Measurements from ENCODE around the gene BAHCC1.

Gene BAHCC1

GRCh38 chr17:81398176-81398831 is 3.0 kb downstream of the BAHCC1 start:
- DNase-seq (ENCODE audit: low read depth in 2 of 2) = no peak

GRCh38 chr17:81398832-81399411 is 3.7 kb downstream of the BAHCC1 start:
- no peak for DNase-seq (ENCODE audit: low read depth in 2 of 2)

DNA sequence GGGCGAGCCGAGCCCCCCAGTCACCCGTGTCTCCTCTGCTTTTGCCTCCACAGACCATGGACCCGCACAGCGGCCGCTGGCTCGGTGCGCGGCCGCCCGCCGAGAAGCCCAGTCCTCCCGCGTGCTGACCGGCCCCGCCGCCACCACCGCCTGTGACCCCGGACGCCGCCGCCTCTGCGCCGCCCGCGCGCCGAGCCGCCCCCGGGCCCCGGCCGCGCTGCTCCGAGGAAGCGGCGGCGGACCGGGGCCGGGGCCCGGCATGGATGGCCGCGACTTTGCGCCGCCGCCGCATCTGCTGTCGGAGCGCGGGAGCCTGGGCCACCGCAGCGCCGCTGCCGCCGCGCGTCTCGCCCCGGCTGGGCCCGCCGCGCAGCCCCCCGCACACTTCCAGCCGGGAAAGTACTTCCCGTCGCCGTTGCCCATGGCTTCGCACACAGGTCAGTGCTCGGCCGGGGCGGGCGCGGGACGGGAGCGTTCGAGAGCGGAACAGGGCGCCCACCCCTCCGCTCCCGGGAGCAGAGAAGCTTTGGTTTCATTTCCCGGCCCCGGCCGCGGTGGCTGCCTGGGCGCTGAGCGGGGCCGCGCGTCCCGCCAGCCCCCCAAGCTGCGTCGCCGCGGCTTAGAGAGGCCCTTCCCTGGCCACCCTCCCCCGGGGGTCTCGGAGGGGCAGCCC is 4.4 kb downstream of the BAHCC1 start:
- DNase-seq (ENCODE audit: low read depth in 2 of 2) = no peak

DNA sequence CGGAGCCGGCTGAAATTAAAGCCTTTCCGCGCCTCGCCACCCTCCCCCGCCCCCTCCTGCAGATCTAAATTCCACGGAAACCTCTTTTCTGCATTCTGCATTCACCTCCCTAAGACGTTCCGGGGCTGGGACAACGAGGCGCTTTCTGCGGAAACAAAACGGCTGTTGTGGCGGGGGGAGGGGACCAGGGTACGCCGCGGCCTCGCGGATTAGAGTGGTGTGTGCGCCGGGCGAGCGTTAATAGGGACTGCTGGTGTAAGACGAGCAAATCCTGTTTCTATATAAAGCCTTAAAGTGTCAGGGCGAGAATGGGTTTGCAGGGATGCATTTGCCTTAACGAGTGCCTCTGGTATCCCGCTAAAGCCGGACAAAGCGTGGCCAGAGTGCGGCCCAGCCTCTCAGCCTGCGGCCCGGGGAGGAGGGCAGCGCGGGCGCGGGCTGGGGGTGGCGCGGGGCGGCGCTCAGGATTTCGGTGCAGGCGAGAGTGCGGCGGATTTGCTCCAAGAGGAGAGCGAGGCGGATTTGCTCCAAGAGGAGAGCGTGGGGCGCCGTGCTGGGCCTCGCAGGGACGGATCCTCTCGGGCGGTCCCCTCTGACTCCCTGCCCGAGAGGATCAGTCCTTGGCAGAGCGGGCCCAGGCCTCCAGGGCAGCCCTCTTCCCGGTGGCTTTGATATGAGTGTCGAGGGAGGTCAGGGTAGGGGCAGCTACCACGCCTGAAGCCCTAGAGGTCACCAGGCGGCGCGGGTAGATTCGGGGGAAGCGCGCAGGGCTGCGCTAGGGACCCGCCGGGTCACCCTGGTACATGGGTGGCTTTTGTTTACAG is 5.1 kb downstream of the BAHCC1 start:
- DNase-seq (ENCODE audit: low read depth in 2 of 2) = no peak

DNA sequence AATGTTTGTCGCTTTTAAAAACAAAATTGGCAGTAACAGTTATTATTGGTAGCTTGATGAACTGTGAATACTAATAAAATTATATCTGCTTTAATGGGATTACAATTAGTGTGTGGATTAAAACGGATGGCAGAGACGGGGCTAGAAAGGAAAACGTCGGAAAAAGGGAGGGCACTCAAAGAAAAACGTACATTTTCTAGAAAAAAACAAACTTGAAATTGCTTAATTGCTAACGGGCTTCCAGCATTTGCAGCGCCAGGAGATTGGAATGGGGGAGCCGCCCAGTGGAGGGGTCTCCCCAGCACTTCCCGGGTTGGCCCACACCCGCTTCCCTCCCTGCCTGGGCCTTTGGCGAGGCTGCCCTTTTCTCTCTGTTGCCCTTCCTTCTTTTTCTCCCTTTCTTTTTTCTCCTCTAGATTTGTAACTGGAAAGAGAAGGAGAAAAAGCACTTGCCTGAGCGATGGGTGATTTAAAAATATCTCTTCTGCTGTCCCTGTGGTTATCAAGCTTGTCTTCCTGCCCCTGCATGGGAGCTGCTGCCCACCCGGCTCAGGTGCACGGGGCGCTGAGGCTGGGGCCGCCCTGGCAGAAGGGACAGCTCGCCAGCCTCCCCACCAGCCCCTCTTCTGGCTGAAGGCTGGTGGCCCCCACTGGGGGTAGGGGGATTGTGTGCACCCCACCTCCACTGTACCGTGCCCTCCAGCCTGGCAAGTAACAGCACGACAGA is 5.9 kb downstream of the BAHCC1 start:
- no peak for DNase-seq (ENCODE audit: low read depth in 2 of 2)

DNA sequence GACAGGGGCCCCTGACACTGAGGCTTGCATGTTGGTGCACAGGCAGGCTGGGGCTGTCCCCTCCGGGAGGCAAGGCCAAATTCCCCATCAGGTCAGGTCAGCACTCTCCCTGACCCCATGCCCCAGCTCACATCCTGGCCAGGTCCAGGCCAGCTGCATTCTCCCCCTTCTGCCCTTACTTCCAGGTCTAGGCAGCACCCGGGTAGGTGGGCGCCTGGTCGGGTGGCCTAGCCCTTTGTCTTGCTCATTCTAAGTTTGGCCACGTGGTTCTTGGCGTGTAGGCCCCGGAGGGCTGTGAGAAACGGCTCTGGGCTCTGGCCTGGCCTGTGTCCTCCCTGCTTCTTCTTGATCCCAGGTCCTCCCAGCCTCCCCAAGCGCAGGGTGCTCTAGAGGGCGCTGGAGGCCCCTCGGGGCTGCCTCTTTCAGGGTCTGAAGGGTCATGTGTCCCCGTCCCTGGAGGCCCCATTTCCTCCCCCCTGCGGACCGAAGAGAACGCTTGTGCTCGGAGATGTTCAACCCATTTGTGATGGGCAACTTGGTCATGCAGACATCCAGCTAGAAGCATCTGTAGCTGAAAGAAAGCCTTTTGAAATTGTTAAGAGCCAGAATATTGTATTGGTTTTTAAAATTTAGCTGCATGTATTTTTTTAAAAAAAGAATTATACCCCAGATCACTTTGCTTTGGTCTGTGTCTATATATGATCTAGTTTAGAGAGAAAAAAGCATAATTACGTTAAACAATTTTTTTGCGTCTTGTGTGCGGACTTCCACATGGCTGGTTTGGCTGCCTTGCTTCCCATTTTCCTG is 6.7 kb downstream of the BAHCC1 start:
- DNase-seq (ENCODE audit: low read depth in 2 of 2) = no peak

DNA sequence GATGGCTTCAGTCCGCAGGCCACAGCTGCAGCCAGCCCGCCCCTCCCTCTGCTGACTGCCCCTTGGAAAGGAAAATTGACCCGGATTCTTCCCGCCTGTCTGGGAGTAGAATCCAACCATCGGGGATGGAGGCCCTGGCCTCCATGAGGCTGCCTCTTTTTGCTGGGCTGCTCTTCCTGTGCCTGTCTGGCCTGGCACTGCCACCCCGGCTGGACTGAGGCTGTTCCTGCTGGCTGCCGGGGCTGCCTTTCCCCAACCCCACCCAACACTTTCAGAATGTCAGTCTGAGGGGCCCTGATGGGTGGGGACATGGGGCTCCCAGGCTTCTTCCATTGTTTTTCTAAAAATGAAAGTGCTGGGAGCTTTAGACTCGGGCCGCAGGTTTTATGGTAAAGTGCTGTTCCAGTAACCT is 7.3 kb downstream of the BAHCC1 start:
- DNase-seq (ENCODE audit: low read depth in 2 of 2) = no peak

DNA sequence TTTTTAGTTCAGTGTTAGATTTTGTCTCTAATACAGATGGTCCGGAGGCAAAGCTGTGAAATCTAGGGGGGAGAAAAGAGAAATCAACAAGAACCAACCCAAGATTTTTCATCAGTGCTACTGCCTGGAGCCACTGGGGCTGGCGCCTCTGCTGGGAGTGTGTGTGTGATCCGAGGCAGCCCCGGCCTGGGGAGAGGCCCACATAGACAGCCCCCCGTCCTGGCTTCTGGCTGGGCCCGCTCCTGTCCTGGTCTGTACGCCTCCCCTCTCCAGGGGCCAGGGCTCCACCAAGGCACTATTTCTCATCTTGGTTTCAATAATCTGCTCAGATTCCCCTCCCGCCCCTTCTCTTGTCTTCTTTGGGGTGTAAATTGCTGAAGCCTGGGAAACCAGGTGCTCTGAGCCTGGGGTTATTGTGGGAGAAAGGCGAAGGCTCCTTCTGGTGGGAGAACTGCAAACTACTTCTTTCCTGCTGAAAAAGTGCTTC is 7.8 kb downstream of the BAHCC1 start:
- DNase-seq (ENCODE audit: low read depth in 2 of 2) = no peak

DNA sequence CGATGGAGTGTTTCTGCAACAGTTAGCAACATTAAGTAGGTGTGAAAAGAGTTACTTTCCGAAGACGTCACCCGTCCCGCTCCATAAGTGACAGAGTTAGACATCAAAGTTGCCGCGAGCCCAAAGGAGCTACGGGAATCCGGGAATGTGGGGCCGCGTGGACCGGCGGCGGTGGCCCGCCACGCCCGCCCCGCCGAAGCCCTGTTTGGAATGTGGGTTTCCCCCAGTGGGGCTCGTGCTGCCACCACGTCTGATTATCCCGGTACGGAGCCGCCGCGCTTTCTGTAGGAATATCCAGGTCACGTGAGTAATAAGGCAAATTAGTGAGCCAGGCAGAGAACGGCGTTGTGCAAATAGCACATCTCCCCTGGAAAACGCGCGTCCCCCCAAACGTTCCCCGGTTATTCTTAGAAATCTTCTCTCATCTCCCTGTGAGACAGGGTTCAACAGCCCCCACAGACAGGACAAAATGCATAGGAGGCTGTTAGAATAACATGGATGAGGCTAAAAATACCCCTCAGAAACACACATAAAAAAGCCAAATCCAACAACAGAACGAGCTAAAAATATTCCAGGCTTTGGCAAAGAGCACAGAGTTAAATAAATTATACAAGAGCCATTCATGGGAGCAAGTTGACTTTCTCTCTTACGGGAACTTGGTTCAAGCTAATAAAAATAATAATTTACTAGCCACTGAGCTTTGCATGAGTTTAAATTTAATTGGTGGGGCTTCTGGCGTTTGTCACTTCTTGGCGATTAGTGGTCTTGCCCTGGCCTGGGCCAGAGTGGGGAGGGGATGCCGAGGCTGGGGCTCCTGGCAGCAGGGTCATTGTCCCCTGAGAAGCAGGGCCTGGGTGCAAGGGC is 8.6 kb downstream of the BAHCC1 start:
- no peak for DNase-seq (ENCODE audit: low read depth in 2 of 2)

GRCh38 chr17:81404558-81405165 is 9.4 kb downstream of the BAHCC1 start:
- DNase-seq (ENCODE audit: low read depth in 2 of 2) = no peak

- DNase-seq (ENCODE audit: low read depth in 2 of 2) = no peak
Measured at GRCh38 chr17:81405411-81405872, 10.2 kb downstream of the BAHCC1 start.

DNA sequence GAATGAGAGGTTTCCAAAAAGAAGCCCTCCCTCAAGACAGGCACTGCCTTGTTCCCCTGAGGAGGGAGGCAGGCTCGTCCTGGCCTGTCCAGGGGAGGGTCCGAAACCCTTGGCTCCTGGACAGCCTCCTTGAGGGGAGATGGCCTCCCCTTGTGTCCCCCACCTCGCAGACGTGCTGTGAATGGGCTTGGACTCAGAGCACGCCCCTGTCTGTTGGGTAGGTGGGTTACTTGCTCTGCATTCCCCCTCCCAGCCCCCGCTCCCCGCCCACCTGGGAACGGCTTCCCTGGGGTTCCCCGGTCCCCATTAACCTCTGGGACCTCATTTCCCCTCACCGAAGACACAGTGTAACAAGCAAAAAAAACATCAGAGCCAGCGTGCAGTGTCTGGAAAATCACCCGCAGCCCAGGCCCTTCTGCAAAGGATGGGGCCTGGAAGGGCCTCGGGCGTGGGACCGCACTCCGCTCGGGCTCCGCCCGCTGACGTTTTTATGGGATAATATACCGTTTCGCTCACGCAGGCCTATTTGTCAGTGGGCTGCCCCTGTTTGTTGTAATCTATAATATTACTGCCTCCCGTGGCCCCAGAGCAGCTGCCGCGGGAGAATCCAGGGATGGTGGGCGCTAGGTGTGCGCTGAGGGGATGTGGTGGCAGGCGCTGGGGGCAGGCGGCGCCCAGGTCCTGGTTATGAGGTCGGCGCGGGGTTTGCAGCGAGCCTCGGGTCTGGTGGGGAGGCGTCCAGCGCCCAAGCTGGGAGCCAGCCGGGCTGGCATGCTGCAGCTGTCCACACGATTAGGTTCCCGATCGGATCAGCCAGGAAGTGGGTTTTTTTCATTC is 11.1 kb downstream of the BAHCC1 start:
- DNase-seq (ENCODE audit: low read depth in 2 of 2) = no peak

DNA sequence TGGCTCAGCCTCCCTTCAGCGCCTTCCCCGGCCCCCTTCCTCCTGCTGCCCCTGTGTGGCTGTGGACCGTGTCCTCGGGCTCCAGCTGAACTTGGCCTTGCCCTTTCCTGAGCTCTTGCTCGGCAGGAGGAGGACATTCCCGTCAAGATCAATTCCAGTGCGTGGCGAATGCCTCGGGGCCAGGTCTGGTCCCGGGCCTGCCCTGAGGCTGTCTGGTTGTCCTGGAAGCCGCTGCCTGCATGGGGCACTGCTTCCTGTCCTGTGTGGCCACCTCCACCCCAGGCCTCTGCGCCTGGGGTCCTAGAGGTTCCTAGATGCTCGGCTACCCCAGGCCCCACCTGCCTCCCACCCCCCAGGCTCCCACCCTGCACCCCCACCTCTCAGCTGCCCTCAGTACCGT is 12.8 kb downstream of the BAHCC1 start:
- DNase-seq (ENCODE audit: low read depth in 2 of 2) = no peak

- DNase-seq (ENCODE audit: low read depth in 2 of 2) = no peak
Measured at GRCh38 chr17:81409190-81409935, 14.1 kb downstream of the BAHCC1 start.

DNA sequence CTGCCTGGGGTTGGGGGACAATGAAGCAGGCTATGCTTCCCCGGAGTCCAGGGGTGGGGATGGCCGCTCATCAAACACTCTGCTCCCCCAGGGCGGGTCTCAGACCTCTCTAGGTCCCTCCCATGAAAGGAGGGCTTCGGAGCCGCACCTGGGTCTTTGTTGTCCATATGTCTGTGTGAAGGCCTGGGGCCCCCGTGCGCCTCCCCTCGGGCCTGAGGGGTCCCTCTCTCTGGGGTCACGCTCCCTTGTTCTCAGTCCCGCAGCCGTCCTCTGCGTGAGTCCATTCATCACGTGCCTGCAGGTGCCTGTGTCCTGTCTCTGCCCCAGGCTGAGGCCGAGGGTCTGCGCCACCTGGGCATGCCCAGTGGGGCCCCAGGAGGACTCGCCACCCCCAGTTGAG is 15.6 kb downstream of the BAHCC1 start:
- DNase-seq (ENCODE audit: low read depth in 2 of 2) = no peak

DNA sequence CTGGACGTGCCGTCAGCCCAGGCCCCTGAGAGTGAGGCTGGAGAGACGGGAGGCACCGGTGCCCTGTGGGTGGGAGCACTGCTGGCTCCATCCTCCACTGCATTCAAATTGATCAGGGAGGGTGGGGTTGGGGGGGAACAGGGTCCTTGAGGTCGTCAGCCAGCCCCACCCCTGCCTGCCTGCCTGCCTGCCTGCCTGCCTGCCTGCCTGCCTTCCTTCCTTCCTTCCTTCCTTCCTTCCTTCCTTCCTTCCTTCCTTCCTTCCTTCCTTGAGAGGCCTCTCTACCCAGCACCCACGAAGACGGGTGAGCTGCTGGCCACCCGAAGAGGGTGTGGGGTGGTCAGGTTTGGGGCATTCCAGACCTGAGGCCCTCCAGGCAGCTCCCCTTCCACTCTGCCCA is 16.0 kb downstream of the BAHCC1 start:
- no peak for DNase-seq (ENCODE audit: low read depth in 2 of 2)

DNA sequence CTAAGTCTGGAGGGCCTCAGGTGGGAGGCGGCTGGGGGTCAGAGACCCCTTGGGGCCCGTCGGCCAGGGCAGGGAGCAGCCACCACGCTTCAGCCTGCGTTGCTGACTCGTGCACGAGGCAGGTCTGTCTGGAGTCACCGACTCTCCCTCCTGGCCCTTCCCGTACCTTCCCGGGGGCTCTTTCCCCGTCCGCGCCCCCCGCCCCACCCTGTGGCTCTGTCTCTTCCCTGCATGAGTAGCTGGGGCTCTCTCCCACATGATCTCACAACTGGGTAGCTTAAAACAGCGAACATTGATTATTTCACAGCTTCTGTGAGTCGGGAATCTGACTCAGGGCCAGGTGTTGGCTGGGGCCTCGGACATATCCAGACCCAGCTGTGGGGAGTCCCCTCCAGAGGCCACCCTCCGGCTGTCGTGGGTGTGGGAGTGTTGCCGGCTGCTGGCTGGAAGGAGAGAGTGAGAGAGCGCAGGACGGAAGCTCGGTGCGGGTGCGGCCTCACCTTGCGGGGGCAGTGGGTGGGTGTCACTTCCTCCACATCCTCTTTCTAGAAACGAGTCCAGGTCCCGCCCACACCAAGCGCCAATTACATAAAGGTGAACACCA is 17.3 kb downstream of the BAHCC1 start:
- peak in 1 of 2 donors; percentile 51 for DNase-seq (ENCODE audit: low read depth in 2 of 2)
